AG09319 (cell line): ENCODE data around the gene CTSF.
"Not testable (repeated sequence)": the region's sequence is repeated elsewhere in the genome, so short reads cannot be mapped to it uniquely, and the experiment has no call there.

Experiments
- DNase-seq: peaks from one replicate; pipeline ENCODE4 v3.0.0-alpha.2; 2010; ENCODE audit warnings: low read depth; ENCODE audit errors: extremely low read depth
- TF ChIP-seq, protein P1 (sequence below): IDR thresholded peaks from 2 replicates; pipeline ENCODE4 v1.5.1; 2011; ENCODE audit warnings: low read depth, mild to moderate bottlenecking, inconsistent platforms, low read length, moderate library complexity

Gene CTSF

DNA sequence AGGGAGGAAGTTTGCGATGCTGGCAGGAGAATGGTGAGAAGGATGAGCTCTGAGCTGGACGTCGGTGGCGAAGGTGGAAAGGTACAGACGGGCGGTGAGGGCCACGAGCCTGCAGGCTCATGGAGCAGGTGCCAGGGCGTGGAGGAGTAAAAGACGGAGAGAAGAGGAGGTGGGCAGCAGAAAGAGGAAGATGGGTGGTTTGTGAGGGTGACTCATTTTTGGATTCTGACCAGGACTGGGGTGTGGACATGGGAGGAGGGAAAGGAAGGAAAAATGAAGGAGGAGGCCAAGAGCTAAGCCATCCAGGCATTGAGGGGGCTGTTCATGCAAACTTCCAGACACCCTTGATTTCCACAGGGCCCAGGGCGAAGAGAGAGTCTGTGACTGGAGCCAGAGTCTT is 26.0 kb downstream of the CTSF start:
- no peak for DNase-seq

GRCh38 chr11:66541892-66542291 is 26.5 kb downstream of the CTSF start:
- TF ChIP-seq, protein P1, sequence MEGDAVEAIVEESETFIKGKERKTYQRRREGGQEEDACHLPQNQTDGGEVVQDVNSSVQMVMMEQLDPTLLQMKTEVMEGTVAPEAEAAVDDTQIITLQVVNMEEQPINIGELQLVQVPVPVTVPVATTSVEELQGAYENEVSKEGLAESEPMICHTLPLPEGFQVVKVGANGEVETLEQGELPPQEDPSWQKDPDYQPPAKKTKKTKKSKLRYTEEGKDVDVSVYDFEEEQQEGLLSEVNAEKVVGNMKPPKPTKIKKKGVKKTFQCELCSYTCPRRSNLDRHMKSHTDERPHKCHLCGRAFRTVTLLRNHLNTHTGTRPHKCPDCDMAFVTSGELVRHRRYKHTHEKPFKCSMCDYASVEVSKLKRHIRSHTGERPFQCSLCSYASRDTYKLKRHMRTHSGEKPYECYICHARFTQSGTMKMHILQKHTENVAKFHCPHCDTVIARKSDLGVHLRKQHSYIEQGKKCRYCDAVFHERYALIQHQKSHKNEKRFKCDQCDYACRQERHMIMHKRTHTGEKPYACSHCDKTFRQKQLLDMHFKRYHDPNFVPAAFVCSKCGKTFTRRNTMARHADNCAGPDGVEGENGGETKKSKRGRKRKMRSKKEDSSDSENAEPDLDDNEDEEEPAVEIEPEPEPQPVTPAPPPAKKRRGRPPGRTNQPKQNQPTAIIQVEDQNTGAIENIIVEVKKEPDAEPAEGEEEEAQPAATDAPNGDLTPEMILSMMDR: no peak
- DNase-seq: no peak

More for the DNA sequence above, 26.0 kb downstream of the CTSF start:
- TF ChIP-seq, protein P1: no peak

DNA sequence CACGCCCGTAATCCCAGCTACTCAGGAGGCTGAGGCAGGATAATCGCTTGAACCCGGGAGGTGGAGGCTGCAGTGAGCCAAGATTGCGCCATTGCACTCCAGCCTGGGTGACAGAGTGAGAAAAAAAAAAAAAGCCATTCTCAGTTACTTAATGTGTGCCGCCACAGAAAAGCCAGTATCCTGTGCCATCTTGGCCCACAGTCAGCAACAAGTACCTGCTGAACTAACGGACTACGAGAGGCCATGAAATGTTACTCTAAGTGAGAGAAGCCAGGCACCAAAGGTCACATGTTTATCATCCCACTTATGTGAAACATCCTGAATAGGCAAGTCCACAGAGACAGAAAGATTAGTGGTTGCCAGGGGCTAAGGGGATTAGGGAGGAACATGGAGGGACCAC is 27.8 kb downstream of the CTSF start:
- not testable (repeated sequence) for DNase-seq

GRCh38 chr11:66539870-66540213 is 28.6 kb downstream of the CTSF start:
- no peak for DNase-seq
- TF ChIP-seq, protein P1: no peak

GRCh38 chr11:66539170-66539869 is 29.1 kb downstream of the CTSF start:
- DNase-seq: no peak
- TF ChIP-seq, protein P1: no peak

DNA sequence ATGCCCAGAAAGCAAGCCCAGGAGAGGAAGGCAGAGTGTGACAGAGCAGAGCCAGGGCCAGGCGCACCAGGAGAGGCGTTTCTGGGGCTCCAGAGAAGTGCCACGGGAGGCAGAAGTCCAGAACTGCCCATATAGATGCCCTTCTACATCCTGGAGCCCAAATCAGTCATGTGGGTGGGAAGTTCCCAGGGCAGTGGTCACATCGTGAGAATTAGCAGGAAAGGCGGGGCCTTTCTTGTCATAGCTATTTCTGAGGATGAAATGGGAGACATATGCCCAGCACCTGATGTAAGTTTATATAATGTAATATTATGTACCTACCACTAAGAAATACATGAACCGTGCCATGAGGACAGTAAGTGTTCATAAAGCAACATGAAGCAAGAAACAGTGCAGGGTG is 35.6 kb downstream of the CTSF start:
- TF ChIP-seq, protein P1: no peak
- DNase-seq: no peak

DNA sequence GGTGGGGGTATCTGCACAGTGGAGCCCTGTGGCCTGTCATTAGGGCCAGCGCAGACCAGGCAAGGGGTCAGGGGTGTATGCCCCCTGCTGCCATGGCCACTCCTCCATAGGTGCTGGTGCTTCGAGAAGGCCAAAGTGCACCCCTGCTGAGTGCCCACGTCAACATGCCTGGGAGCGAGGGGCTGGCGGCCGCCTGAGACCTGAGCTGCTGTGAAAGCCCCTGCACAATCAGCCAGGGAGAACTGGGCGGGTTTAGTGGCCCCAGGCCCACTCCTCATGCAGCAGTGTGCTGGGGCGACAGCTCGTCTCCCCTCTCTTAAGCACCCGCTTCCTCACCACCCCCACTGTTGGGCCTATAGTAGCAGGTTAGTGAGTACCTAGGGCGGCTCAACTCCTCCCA is 36.6 kb downstream of the CTSF start:
- TF ChIP-seq, protein P1: no peak
- no peak for DNase-seq
